HG03064 (cell line): ENCODE results near the gene PLAA.

Experiments used
- ATAC-seq: cut with Tn5 transposase; IDR thresholded peaks from one replicate; pipeline ENCODE4 v1.9.1; 2021; ENCODE audit warnings: low read depth; ENCODE audit not compliant: unreplicated experiment

The PLAA gene

GRCh38 chr9:26946753-26947727, at the start of gene PLAA:
Gene PLAA, minus strand, starts transcription at chr9:26947242. Its CDS starts 197 bp downstream, at chr9:26947045.
- ATAC-seq: peak; percentile 99

GRCh38 chr9:26995810-26996209, 48.8 kb upstream of the PLAA start:
- ATAC-seq: no peak

GRCh38 chr9:26983340-26983739, 36.3 kb upstream of the PLAA start:
- peak; percentile 72 for ATAC-seq

GRCh38 chr9:26975728-26976707, 29.0 kb upstream of the PLAA start:
- no peak for ATAC-seq

GRCh38 chr9:26974927-26975326, 27.9 kb upstream of the PLAA start:
- ATAC-seq: no peak

GRCh38 chr9:26973989-26974388, 26.9 kb upstream of the PLAA start:
- ATAC-seq: no peak

- ATAC-seq: no peak
Observed at GRCh38 chr9:26971721-26972120, 24.7 kb upstream of the PLAA start.

- ATAC-seq: no peak
Observed at GRCh38 chr9:26956860-26957233, 9.8 kb upstream of the PLAA start.

GRCh38 chr9:26955921-26956859, 9.1 kb upstream of the PLAA start, which contains the start of gene IFT74:
Gene IFT74, plus strand, starts transcription at chr9:26956412. Its CDS starts 5,556 bp downstream, at chr9:26961968.
- peak; percentile 98 for ATAC-seq

GRCh38 chr9:26955222-26955903, 8.3 kb upstream of the PLAA start:
- ATAC-seq: no peak

- ATAC-seq: no peak
Observed at GRCh38 chr9:26954050-26954508, 7.0 kb upstream of the PLAA start.

GRCh38 chr9:26951794-26952193, 4.8 kb upstream of the PLAA start:
- no peak for ATAC-seq

GRCh38 chr9:26950521-26950920, 3.5 kb upstream of the PLAA start:
- ATAC-seq: no peak

GRCh38 chr9:26949637-26950069, 2.6 kb upstream of the PLAA start:
- ATAC-seq: no peak

- no peak for ATAC-seq
Observed at GRCh38 chr9:26947736-26948135, 694 bp upstream of the PLAA start.

- no peak for ATAC-seq
Observed at GRCh38 chr9:26945591-26945990, 1.5 kb downstream of the PLAA start.

GRCh38 chr9:26940779-26941178, 6.3 kb downstream of the PLAA start:
- no peak for ATAC-seq

GRCh38 chr9:26939955-26940711, 6.9 kb downstream of the PLAA start:
- no peak for ATAC-seq
